Measurements from ENCODE around the gene DCAF10. TPM values are rescaled to one million over a fixed set of nuclear protein-coding genes. Genes with fewer than 3 reads are reported as not detected.

Gene DCAF10
- total and polyA plus RNA-seq, 2 of the 13 experiments (the other 11 are each of a cell fraction or from before 2014, with no cell fraction given) = 9.2 to 20.3 TPM

- TF ChIP-seq ZNF609 (CRISPR knock-in tag; IDR thresholded peaks at IDR 0.05; ENCODE audit: borderline replicate concordance) = peak; percentile 38; the same call in 1 of the 2 replicates
- TF ChIP-seq PBX3 (CRISPR knock-in tag; IDR thresholded peaks at IDR 0.05; ENCODE audit: borderline replicate concordance) = no peak
- no peak for TF ChIP-seq GABPA (IDR thresholded peaks at IDR 0.05; ENCODE audit: low read depth, low read length)
- TF ChIP-seq GABPA (CRISPR knock-in tag; IDR thresholded peaks at IDR 0.05; ENCODE audit: low read depth) = peak; percentile 46; the same call in 1 of the 2 replicates
- no peak for TF ChIP-seq SETDB1 (CRISPR knock-in tag; IDR thresholded peaks at IDR 0.05; ENCODE audit: borderline replicate concordance)
- TF ChIP-seq IKZF5 (CRISPR knock-in tag; IDR thresholded peaks at IDR 0.05) = peak; percentile 89
- peak; percentile 92 for TF ChIP-seq KAT8 (CRISPR knock-in tag; IDR thresholded peaks at IDR 0.05)
- TF ChIP-seq AHDC1 (CRISPR knock-in tag; IDR thresholded peaks at IDR 0.05; ENCODE audit: borderline replicate concordance) = peak; percentile 74; the same call in 1 of the 2 replicates
- TF ChIP-seq ZNF317 (CRISPR knock-in tag; IDR thresholded peaks at IDR 0.05) = peak; percentile 55; the same call in 1 of the 2 replicates
- 0 out of 2 replicates have a peak, but pooled peaks have one; percentile 41 for TF ChIP-seq ZNF709 (CRISPR knock-in tag; IDR thresholded peaks at IDR 0.05)
- TF ChIP-seq ZNF343 (CRISPR knock-in tag; IDR thresholded peaks at IDR 0.05) = peak; percentile 36; the same call in 1 of the 2 replicates
- TF ChIP-seq ZIK1 (CRISPR knock-in tag; IDR thresholded peaks at IDR 0.05; ENCODE audit: borderline replicate concordance, low read depth) = peak; percentile 95
- no peak for TF ChIP-seq SRSF9 (IDR thresholded peaks at IDR 0.05; ENCODE audit: borderline replicate concordance, insufficient read depth, low read depth, low read length, poor library complexity, severe bottlenecking)
- no peak for TF ChIP-seq ATM (IDR thresholded peaks at IDR 0.05; ENCODE audit: borderline replicate concordance)
Measured at GRCh38 chr9:37903647-37904444, 103.2 kb downstream of the DCAF10 start, which contains the start of gene SLC25A51 (continued).

All from HepG2 (cell line).